Ovary (tissue), 3 donors: ENCODE results near the gene COL1A2.

Experiments
- CTCF ChIP-seq, 3 donors: fragments of 450-650 bp in 2 of 3; fragments of 200-600 bp in 1 of 3; IDR thresholded peaks; one replicate each; pipeline versions ENCODE4 v1.5.1 to v1.8.0; 2016 to 2022; ENCODE audit warnings: antibody characterized with exemption in 3 of 3, mild to moderate bottlenecking in 1 of 3
- EP300 ChIP-seq: sonication (generic); formaldehyde crosslinking; IDR thresholded peaks from one replicate; pipeline ENCODE4 v1.6.1; 2017; ENCODE audit warnings: antibody characterized with exemption
- POLR2A ChIP-seq: fragments of 450-650 bp; IDR thresholded peaks from one replicate; pipeline ENCODE4 v1.6.1; 2017; ENCODE audit warnings: antibody characterized with exemption, mild to moderate bottlenecking, moderate library complexity
- donor health status: DM: no; HTN: no; CAD: no.

GRCh38 chr7:94441138-94441537 is 46.4 kb downstream of the COL1A2 start:
- TF ChIP-seq POLR2A (no peak), CTCF (IDR thresholded peaks at IDR 0.05) (no peak), EP300 (no peak)
